Measurements from ENCODE around the gene TEX2. TPM values are rescaled to one million over a fixed set of nuclear protein-coding genes. Genes with fewer than 3 reads are reported as not detected.

The TEX2 gene
- total and polyA plus RNA-seq, 9 of the 15 experiments (the other 6 are each of a cell fraction or from before 2014, with no cell fraction given): 4.1 to 27.6 (median 19.3) TPM

- intact Hi-C loops (cut with micrococcal nuclease) (no loop called here), in situ Hi-C loops (cut with MboI) (no loop called here)
- DNase-seq (ENCODE audit: extremely low read depth in 1 of 4, low spot score in 3 of 4) (no peak), FAIRE-seq (no peak), ATAC-seq (no peak)
- Histone ChIP-seq H3K4me3 (no peak overlapping the region), H3K4me1 (replicated peaks in 1 of 2; ENCODE audit: control insufficient read depth in 2 of 2, insufficient read depth in 2 of 2, low read length in 2 of 2) (peaks cover 0 to 11% of the 10 kb centered on the region in 2 experiments; a peak in 3 of 5 replicates), H3K4me2 (ENCODE audit: insufficient read depth, low read length) (no peak overlapping the region), H3K27ac (ENCODE audit: extremely low read depth, low read depth, low read length) (no peak overlapping the region), H4K20me1 (replicated peaks; ENCODE audit: control insufficient read depth, insufficient read depth, low read length) (no peaks in the 10 kb centered on the region), H3K36me3 (ENCODE audit: control insufficient read depth, insufficient read depth, low read length) (no peaks in the 10 kb centered on the region), H2AFZ (ENCODE audit: low read depth, low read length) (no peak overlapping the region), H3K9ac (ENCODE audit: insufficient read depth in 1 of 2, low read depth in 2 of 2, low read length in 2 of 2) (no peak overlapping the region), H3K9me1 (ENCODE audit: control insufficient read depth, insufficient read depth, low read length) (no peaks in the 10 kb centered on the region), H3K9me3 (replicated peaks; ENCODE audit: control insufficient read depth, insufficient read depth, low read depth, low read length) (no peaks in the 10 kb centered on the region), H3K79me2 (ENCODE audit: control insufficient read depth, insufficient read depth, low read length) (peaks cover 68% of the 10 kb centered on the region), H3K27me3 (ENCODE audit: control insufficient read depth in 2 of 2, insufficient read depth in 2 of 2, low read length in 2 of 2) (no peaks in the 10 kb centered on the region)
- TF ChIP-seq ELF1 (tag; IDR thresholded peaks at IDR 0.05) (no peak), ZSCAN29 (IDR thresholded peaks at IDR 0.05) (no peak), KDM4B (IDR thresholded peaks at IDR 0.05; ENCODE audit: borderline replicate concordance in 2 of 2, low read depth in 1 of 2) (no peak), FOXP4 (CRISPR knock-in tag; IDR thresholded peaks at IDR 0.05; ENCODE audit: borderline replicate concordance) (no peak), ZNF76 (CRISPR knock-in tag; IDR thresholded peaks at IDR 0.05; ENCODE audit: borderline replicate concordance) (no peak)
- TF ChIP-seq, protein P1, sequence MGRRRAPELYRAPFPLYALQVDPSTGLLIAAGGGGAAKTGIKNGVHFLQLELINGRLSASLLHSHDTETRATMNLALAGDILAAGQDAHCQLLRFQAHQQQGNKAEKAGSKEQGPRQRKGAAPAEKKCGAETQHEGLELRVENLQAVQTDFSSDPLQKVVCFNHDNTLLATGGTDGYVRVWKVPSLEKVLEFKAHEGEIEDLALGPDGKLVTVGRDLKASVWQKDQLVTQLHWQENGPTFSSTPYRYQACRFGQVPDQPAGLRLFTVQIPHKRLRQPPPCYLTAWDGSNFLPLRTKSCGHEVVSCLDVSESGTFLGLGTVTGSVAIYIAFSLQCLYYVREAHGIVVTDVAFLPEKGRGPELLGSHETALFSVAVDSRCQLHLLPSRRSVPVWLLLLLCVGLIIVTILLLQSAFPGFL (CRISPR knock-in tag; IDR thresholded peaks at IDR 0.05): no peak
- POLR2A ChIA-PET: interaction anchor here (1.1 kb wide), 1 partner anchor 9 kb away, joined by 4 read pairs; no protein-coding TSS in a partner anchor
- WGBS (ENCODE audit: insufficient coverage, low coverage, missing lambda C conversion rate): 79% methylated on average over 3 of the region's 3 CpGs
- CTCF ChIA-PET (ENCODE audit: low intra/inter-chr PET ratio): no interaction called here
- BruUV-seq (replicated peaks): no TSS peak
These were observed 37.6 kb downstream of the TEX2 start for GRCh38 chr17:64225410-64225809.
